Measurements from ENCODE around the gene SHC4. TPM values are rescaled to one million over a fixed set of nuclear protein-coding genes. Genes with fewer than 3 reads are reported as not detected.

Gene SHC4
- total RNA-seq, 4 donors from 2014 or later = 1.8 to 2.3 (median 2.1) TPM

DNA sequence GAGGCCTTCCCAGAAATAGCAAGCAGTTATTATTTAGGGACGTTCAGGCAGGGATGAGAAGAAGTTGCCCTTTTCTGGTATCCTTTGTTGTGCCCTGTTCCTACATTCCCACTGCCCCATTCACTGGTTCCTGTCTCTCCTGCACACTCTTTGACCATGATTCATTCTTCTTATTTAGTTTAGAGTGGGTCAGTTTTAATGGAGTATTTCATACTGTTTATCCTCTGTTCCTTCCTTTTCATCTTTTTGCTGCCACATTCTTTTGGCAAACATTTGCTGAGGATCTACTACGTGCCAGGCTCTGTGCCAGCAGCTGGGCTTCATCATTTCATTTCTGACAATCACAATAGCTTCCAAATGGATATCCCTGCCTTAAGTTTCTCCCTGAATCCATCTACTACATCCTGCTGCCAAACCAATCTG, 97.6 kb downstream of the SHC4 start:
- no peak for DNase-seq (ENCODE audit: extremely low spot score)
- H3K27ac ChIP-seq (replicated peaks in 1 of 4) = peak overlapping the region in 3 of 4 donors; percentile 36 to 54 (median 45)
- H3K4me3 ChIP-seq = no peak overlapping the region
- 26% methylated on average over 2 of the region's 2 CpGs for WGBS
- intact Hi-C loops (cut with DNase I) = no loop called here
- TF ChIP-seq EP300 (IDR thresholded peaks at IDR 0.05) (no peak), POLR2A (IDR thresholded peaks at IDR 0.05; ENCODE audit: low read depth) (no peak), POLR2AphosphoS5 (IDR thresholded peaks at IDR 0.05) (no peak)
- TF ChIP-seq, protein P1, sequence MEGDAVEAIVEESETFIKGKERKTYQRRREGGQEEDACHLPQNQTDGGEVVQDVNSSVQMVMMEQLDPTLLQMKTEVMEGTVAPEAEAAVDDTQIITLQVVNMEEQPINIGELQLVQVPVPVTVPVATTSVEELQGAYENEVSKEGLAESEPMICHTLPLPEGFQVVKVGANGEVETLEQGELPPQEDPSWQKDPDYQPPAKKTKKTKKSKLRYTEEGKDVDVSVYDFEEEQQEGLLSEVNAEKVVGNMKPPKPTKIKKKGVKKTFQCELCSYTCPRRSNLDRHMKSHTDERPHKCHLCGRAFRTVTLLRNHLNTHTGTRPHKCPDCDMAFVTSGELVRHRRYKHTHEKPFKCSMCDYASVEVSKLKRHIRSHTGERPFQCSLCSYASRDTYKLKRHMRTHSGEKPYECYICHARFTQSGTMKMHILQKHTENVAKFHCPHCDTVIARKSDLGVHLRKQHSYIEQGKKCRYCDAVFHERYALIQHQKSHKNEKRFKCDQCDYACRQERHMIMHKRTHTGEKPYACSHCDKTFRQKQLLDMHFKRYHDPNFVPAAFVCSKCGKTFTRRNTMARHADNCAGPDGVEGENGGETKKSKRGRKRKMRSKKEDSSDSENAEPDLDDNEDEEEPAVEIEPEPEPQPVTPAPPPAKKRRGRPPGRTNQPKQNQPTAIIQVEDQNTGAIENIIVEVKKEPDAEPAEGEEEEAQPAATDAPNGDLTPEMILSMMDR (IDR thresholded peaks at IDR 0.05) = no peak
- H3K9me3 ChIP-seq = no peaks in the 10 kb centered on the region
- peaks cover 0 to 14% (median 13%) of the 10 kb centered on the region in 4 donors for H3K4me1 ChIP-seq
- H3K36me3 ChIP-seq = no peaks in the 10 kb centered on the region
- H3K27me3 ChIP-seq = peaks cover 0 to 2% (median 0%) of the 10 kb centered on the region in 4 donors

DNA sequence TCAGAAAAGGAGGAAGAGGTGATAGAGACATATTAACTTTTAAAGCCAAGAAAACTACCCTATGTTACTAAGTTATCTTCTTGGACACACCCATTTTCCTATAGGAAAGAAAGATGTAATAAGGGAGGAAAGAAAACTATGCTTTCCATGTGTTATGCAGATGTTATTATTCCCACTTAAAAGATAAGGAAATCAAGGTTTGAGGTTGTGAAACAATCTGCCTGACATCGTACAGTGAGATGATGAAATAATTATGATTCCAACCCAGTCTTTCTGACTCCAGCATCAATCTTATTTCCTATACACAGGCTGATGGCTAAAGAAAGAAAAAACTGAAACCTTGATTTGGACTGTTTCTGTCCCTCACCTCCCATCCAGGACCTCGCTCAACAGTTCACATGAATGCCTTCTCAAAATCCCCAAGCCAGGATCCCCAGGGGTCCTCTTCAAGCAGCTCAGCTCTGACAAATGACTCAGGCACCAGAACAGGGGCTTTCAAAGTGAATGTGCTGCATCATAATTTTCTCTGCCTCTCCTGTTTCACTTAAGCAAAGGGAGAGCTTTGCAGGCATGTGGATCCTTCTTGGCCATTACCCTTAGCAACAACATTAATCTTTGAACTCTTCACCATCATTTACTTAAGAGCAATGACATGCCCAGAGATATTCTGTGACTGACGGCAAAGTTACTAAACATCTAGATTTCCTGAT, 98.2 kb downstream of the SHC4 start:
- peak overlapping the region in 3 of 4 donors; percentile 36 to 54 (median 45) for H3K27ac ChIP-seq (replicated peaks in 1 of 4)
- no peak for DNase-seq (ENCODE audit: extremely low spot score)
- TF ChIP-seq POLR2A (IDR thresholded peaks at IDR 0.05; ENCODE audit: low read depth) (no peak), POLR2AphosphoS5 (IDR thresholded peaks at IDR 0.05) (no peak), EP300 (IDR thresholded peaks at IDR 0.05) (no peak)
- TF ChIP-seq, protein P1 (IDR thresholded peaks at IDR 0.05) = no peak
- H3K4me1 ChIP-seq = peaks cover 0 to 14% (median 13%) of the 10 kb centered on the region in 4 donors
- no peak overlapping the region for H3K4me3 ChIP-seq
- no peaks in the 10 kb centered on the region for H3K27me3 ChIP-seq
- intact Hi-C loops (cut with DNase I) = no loop called here
- H3K36me3 ChIP-seq = no peaks in the 10 kb centered on the region
- H3K9me3 ChIP-seq = no peaks in the 10 kb centered on the region
- WGBS = 57% methylated on average over 3 of the region's 3 CpGs

DNA sequence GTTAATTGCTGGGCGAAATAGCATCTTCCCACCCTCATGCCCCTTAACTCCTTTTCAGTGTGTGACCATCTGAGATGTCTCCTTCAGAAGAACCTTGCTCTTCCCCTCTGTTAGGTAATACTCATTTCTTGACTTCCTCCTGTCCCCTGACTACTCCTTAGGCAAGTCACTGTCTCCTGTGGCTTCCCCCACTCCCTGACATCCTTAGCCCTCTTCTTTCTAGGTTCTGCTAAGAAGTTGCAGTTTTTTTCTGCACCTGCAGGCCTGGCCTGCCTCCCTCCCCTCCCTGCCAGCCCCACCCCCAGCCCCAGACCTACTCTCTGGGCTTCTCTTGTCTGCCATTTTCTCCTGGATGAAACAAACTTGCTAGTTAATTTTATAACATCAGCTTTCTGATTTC, 101.0 kb downstream of the SHC4 start:
- intact Hi-C loops (cut with DNase I) = loop anchor here (5.0 kb wide), 3 partner anchors 285 to 1285 kb away; partner anchors contain the start of gene FGF7
- H3K27me3 ChIP-seq = no peaks in the 10 kb centered on the region
- 84% methylated on average over 1 of the region's 1 CpG for WGBS
- H3K9me3 ChIP-seq = no peaks in the 10 kb centered on the region
- no peaks in the 10 kb centered on the region for H3K36me3 ChIP-seq
- peaks cover 0 to 14% (median 13%) of the 10 kb centered on the region in 4 donors for H3K4me1 ChIP-seq
- H3K27ac ChIP-seq (replicated peaks in 1 of 4) = no peak overlapping the region
- no peak for DNase-seq (ENCODE audit: extremely low spot score)
- TF ChIP-seq POLR2AphosphoS5 (IDR thresholded peaks at IDR 0.05) (no peak), EP300 (IDR thresholded peaks at IDR 0.05) (no peak), POLR2A (IDR thresholded peaks at IDR 0.05; ENCODE audit: low read depth) (no peak)
- TF ChIP-seq, protein P1 (IDR thresholded peaks at IDR 0.05) = no peak
- no peak overlapping the region for H3K4me3 ChIP-seq

DNA sequence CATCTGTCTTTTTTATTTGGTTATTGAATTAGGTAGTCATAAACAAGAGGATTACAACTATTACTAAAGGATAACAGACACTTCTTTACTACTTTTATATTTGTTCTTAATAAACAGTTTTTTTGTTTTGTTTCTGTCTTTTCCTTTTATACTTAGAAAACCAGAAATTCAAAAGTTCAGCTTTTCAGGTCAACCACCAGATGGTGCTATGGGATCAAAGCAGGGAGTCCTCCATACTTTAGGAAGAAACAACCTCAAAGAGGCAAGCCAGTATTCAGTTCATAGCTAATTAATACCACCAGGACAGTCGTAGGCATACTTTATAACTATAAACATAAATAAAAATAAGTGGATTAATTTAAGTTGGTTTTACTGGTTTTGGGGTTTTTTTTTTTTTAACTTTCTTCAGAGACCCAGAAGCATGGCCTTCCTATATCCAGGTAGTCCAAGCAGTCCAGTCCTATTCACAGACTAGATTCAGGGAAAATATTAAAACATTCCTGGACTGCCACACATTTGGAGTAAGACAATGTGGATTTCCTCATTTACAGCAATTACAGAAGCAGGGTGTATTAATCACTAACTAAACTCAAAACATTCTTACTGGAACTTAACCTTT, 101.8 kb downstream of the SHC4 start:
- WGBS = 0% methylated on average over 1 of the region's 1 CpG
- DNase-seq (ENCODE audit: extremely low spot score) = no peak
- H3K4me1 ChIP-seq = peaks cover 0 to 20% (median 15%) of the 10 kb centered on the region in 4 donors
- intact Hi-C loops (cut with DNase I) = loop anchor here (5.0 kb wide), 3 partner anchors 285 to 1285 kb away; partner anchors contain the start of gene FGF7
- no peaks in the 10 kb centered on the region for H3K27me3 ChIP-seq
- TF ChIP-seq, protein P1 (IDR thresholded peaks at IDR 0.05) = peak; percentile 86 to 89 (median 88)
- TF ChIP-seq POLR2A (IDR thresholded peaks at IDR 0.05; ENCODE audit: low read depth) (no peak), POLR2AphosphoS5 (IDR thresholded peaks at IDR 0.05) (no peak)
- H3K4me3 ChIP-seq = no peak overlapping the region
- H3K36me3 ChIP-seq = no peaks in the 10 kb centered on the region
- H3K9me3 ChIP-seq = no peaks in the 10 kb centered on the region
- H3K27ac ChIP-seq (replicated peaks in 1 of 4) = no peak overlapping the region

Data from esophagus muscularis mucosa (tissue), 4 donors.